ENCODE results near the gene STAG3.
"Not testable (repeated sequence)": the region's sequence is repeated elsewhere in the genome, so short reads cannot be mapped to it uniquely, and the experiment has no call there.

STAG3 gene

DNA sequence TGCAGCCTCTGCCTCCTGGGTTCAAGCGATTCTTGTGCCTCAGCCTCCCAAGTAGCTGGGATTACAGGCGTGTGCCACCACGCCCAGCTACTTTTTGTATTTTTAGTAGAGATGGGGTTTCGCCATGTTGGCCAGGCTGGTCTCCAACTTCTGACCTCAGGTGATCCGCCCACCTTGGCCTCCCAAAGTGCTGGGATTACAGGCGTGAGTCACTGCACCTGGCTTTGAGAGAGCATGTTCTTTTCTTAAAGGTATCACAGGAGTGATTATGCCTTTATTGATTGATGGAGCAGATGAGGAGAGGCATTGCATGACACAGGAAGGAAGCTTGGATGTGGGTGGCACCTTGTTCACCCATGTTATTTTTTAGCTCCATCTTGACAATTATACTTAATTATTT lies 5.4 kb downstream of the STAG3 start:
- not testable (repeated sequence) for H3K36me3 ChIP-seq (ENCODE audit: insufficient read depth, low read length); H3K4me2 ChIP-seq (ENCODE audit: low read depth, low read length, poor library complexity, severe bottlenecking); H3K79me2 ChIP-seq (ENCODE audit: insufficient read depth, low read length); H4K20me1 ChIP-seq (ENCODE audit: insufficient read depth, low read length, poor library complexity, severe bottlenecking); H2AFZ ChIP-seq (ENCODE audit: low read length); H3K9ac ChIP-seq (ENCODE audit: low read depth, low read length, poor library complexity, severe bottlenecking); H3F3A ChIP-seq (ENCODE audit: low read depth); H3K4me3 ChIP-seq (ENCODE audit: low read length, poor library complexity, severe bottlenecking); H3K4me1 ChIP-seq (ENCODE audit: insufficient read depth, low read length, poor library complexity, severe bottlenecking); H3K9me2 ChIP-seq (replicated peaks; ENCODE audit: low read depth, low read length); H3K9me3 ChIP-seq (ENCODE audit: insufficient read depth, low read depth, low read length); H3K27me3 ChIP-seq (ENCODE audit: insufficient read depth, low read length, poor library complexity, severe bottlenecking)

- Histone ChIP-seq H3K36me3 (ENCODE audit: insufficient read depth, low read length) (no peaks in the 10 kb centered on the region), H3K9me2 (replicated peaks; ENCODE audit: low read depth, low read length) (no peaks in the 10 kb centered on the region), H4K20me1 (ENCODE audit: insufficient read depth, low read length, poor library complexity, severe bottlenecking) (no peaks in the 10 kb centered on the region), H3F3A (ENCODE audit: low read depth) (no peaks in the 10 kb centered on the region), H3K9me3 (ENCODE audit: insufficient read depth, low read depth, low read length) (no peaks in the 10 kb centered on the region), H3K27me3 (ENCODE audit: insufficient read depth, low read length, poor library complexity, severe bottlenecking) (no peaks in the 10 kb centered on the region), H3K79me2 (ENCODE audit: insufficient read depth, low read length) (no peaks in the 10 kb centered on the region), H2AFZ (ENCODE audit: low read length) (no peak overlapping the region), H3K9ac (ENCODE audit: low read depth, low read length, poor library complexity, severe bottlenecking) (no peak overlapping the region), H3K4me2 (ENCODE audit: low read depth, low read length, poor library complexity, severe bottlenecking) (no peak overlapping the region), H3K4me1 (ENCODE audit: insufficient read depth, low read length, poor library complexity, severe bottlenecking) (peaks cover 7% of the 10 kb centered on the region), H3K4me3 (ENCODE audit: low read length, poor library complexity, severe bottlenecking) (no peak overlapping the region)
- TF ChIP-seq EZH2phosphoT487 (IDR thresholded peaks at IDR 0.05; ENCODE audit: borderline replicate concordance) (no peak), CTCF (conservative IDR thresholded peaks at IDR 0.05; ENCODE audit: low read length) (no peak)
Measured at GRCh38 chr7:100185726-100186125, 8.0 kb downstream of the STAG3 start.

DNA sequence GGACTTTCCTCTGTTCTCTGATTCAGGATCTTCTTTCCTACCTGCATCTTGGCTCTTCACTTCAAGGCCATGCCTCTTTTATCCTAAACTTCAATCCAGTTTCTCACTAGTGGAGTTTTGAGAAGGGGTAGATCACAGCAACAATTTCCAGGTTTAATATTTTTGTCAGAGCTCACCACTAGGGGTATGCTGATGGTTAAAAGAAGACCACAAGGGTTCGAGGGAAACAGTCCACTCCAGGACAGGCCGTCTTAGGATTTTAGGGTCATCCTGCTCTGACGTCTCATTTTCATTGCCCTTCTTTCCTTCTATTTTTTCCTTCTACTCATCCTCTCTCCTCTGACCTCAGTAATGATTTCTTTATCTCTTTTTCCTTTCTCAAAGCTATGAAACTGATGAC lies 11.3 kb downstream of the STAG3 start:
- H3F3A ChIP-seq (ENCODE audit: low read depth) = no peaks in the 10 kb centered on the region
- H3K9me3 ChIP-seq (ENCODE audit: insufficient read depth, low read depth, low read length) = no peaks in the 10 kb centered on the region
- H3K4me2 ChIP-seq (ENCODE audit: low read depth, low read length, poor library complexity, severe bottlenecking) = no peak overlapping the region
- H3K9me2 ChIP-seq (replicated peaks; ENCODE audit: low read depth, low read length) = no peaks in the 10 kb centered on the region
- TF ChIP-seq EZH2phosphoT487 (IDR thresholded peaks at IDR 0.05; ENCODE audit: borderline replicate concordance) = no peak
- TF ChIP-seq CTCF (conservative IDR thresholded peaks at IDR 0.05; ENCODE audit: low read length) = peak; percentile 47
- peaks cover 36% of the 10 kb centered on the region for H3K4me1 ChIP-seq (ENCODE audit: insufficient read depth, low read length, poor library complexity, severe bottlenecking)
- H3K36me3 ChIP-seq (ENCODE audit: insufficient read depth, low read length) = no peaks in the 10 kb centered on the region
- no peaks in the 10 kb centered on the region for H3K79me2 ChIP-seq (ENCODE audit: insufficient read depth, low read length)
- no peak overlapping the region for H3K9ac ChIP-seq (ENCODE audit: low read depth, low read length, poor library complexity, severe bottlenecking)
- no peaks in the 10 kb centered on the region for H4K20me1 ChIP-seq (ENCODE audit: insufficient read depth, low read length, poor library complexity, severe bottlenecking)
- H3K4me3 ChIP-seq (ENCODE audit: low read length, poor library complexity, severe bottlenecking) = no peak overlapping the region
- H2AFZ ChIP-seq (ENCODE audit: low read length) = no peak overlapping the region
- H3K27me3 ChIP-seq (ENCODE audit: insufficient read depth, low read length, poor library complexity, severe bottlenecking) = no peaks in the 10 kb centered on the region

DNA sequence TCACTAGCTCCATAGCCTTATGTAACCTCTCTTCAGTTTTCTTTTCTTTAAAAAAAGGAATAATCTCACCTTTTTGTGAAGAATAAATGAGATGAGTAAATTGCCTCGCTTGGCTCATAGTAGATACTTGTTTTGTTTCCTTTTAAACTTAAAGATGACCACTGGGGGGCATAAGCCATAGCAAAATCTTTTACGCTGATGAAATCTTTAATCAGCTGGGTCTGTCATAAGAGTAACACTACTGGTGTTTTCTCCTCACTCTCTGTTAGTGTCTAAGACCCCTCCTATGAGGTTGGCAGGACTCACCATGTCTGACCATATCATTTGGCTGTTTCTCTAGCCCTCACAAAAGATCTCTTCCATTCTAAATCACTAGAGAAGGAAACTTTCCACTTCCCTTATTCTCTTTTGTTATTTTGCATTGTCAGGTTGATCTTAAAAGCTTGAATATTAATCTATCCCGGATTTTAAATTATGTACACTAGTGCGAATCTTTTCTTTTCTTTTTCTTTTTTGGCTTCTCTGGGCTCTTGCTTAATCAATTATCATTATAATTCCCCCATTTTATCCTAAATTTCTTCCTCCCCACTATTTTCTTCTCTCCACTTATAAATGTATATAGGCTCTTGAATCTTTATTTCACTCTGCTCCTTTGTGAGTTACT lies 12.5 kb downstream of the STAG3 start:
- Histone ChIP-seq H3K9ac (ENCODE audit: low read depth, low read length, poor library complexity, severe bottlenecking) (peak overlapping the region; percentile 49), H3K4me3 (ENCODE audit: low read length, poor library complexity, severe bottlenecking) (no peak overlapping the region), H3K9me2 (replicated peaks; ENCODE audit: low read depth, low read length) (no peaks in the 10 kb centered on the region), H3K4me1 (ENCODE audit: insufficient read depth, low read length, poor library complexity, severe bottlenecking) (peaks cover 36% of the 10 kb centered on the region), H3F3A (ENCODE audit: low read depth) (no peaks in the 10 kb centered on the region), H3K79me2 (ENCODE audit: insufficient read depth, low read length) (no peaks in the 10 kb centered on the region), H3K27me3 (ENCODE audit: insufficient read depth, low read length, poor library complexity, severe bottlenecking) (no peaks in the 10 kb centered on the region), H2AFZ (ENCODE audit: low read length) (peak overlapping the region; percentile 35; the same call in 1 of the 2 replicates), H3K36me3 (ENCODE audit: insufficient read depth, low read length) (no peaks in the 10 kb centered on the region), H3K4me2 (ENCODE audit: low read depth, low read length, poor library complexity, severe bottlenecking) (peak overlapping the region; percentile 65), H3K9me3 (ENCODE audit: insufficient read depth, low read depth, low read length) (no peaks in the 10 kb centered on the region), H4K20me1 (ENCODE audit: insufficient read depth, low read length, poor library complexity, severe bottlenecking) (no peaks in the 10 kb centered on the region)
- TF ChIP-seq EZH2phosphoT487 (IDR thresholded peaks at IDR 0.05; ENCODE audit: borderline replicate concordance) = no peak
- TF ChIP-seq CTCF (conservative IDR thresholded peaks at IDR 0.05; ENCODE audit: low read length) = peak; percentile 66
